HEK293 (cell line): ENCODE measurements around the gene HEATR3.

Source experiments
- CTCF ChIA-PET: fragments of 350-600 bp; formaldehyde crosslinking; extraction: SDS; loops from one replicate; lab custom pipeline; 2021; ENCODE audit warnings: antibody characterized with exemption; lab: Yijun Ruan, JAX
- POLR2A ChIA-PET: fragments of 300-600 bp; formaldehyde crosslinking; extraction: SDS; loops from one replicate; lab custom pipeline; 2020; ENCODE audit warnings: antibody characterized with exemption, inconsistent platforms; lab: Yijun Ruan, JAX
- H3K27ac ChIP-seq: fragments of 200-500 bp; sonication (Bioruptor generic); 2 replicates; pipeline ENCODE4 v1.5.1; 2014; ENCODE audit warnings: low read depth, low read length, control low read depth, inconsistent platforms; ENCODE audit errors: extremely low read depth
- H3K36me3 ChIP-seq, 2 experiments: fragments of 200-500 bp in 1 of 2; sonication (Bioruptor generic) in 1 of 2; 1 replicate in 1 of 2; 2 replicates in 1 of 2; pipeline ENCODE4 v1.5.1; 2014 to 2017; ENCODE audit warnings: inconsistent platforms in 2 of 2, low read length in 2 of 2; ENCODE audit not compliant: control insufficient read depth in 2 of 2, insufficient read depth in 1 of 2
- H3K4me1 ChIP-seq: fragments of 200-500 bp; sonication (Bioruptor generic); 2 replicates; pipeline ENCODE4 v1.5.1; 2014; ENCODE audit warnings: mild to moderate bottlenecking, low read length, inconsistent platforms; ENCODE audit not compliant: control insufficient read depth, insufficient read depth
- H3K4me3 ChIP-seq: 2 replicates; pipeline ENCODE4 v1.5.1; 2011; ENCODE audit warnings: low read depth, mild to moderate bottlenecking, control low read depth, low read length, moderate library complexity
- H3K9me3 ChIP-seq: fragments of 200-500 bp; sonication (Bioruptor generic); 2 replicates; pipeline ENCODE4 v1.5.1; 2014; ENCODE audit warnings: low read depth, low read length, inconsistent platforms; ENCODE audit not compliant: control insufficient read depth, insufficient read depth
- BCL11A ChIP-seq: fragments of 450-650 bp; formaldehyde crosslinking; IDR thresholded peaks from 2 replicates; pipeline ENCODE4 v1.5.1; 2016; ENCODE audit warnings: low read depth, missing biosample characterization, missing genetic modification characterization
- ELK4 ChIP-seq: IDR thresholded peaks from 2 replicates; pipeline ENCODE4 v1.6.1; 2011; ENCODE audit warnings: mild to moderate bottlenecking, low read depth, low read length, borderline replicate concordance
- HOXA7 ChIP-seq: sonication (generic); formaldehyde crosslinking; IDR thresholded peaks from 2 replicates; pipeline ENCODE4 v1.8.1; 2022; ENCODE audit warnings: missing genetic modification reagents, borderline replicate concordance
- HOXD13 ChIP-seq: sonication (generic); formaldehyde crosslinking; IDR thresholded peaks from 2 replicates; pipeline ENCODE4 v1.8.0; 2022; ENCODE audit warnings: missing genetic modification reagents, borderline replicate concordance
- INSM2 ChIP-seq: fragments of 450-650 bp; formaldehyde crosslinking; IDR thresholded peaks from 2 replicates; pipeline ENCODE4 v1.5.1; 2016; ENCODE audit warnings: missing biosample characterization, missing genetic modification characterization
- MYNN ChIP-seq: fragments of 450-650 bp; formaldehyde crosslinking; IDR thresholded peaks from 2 replicates; pipeline ENCODE4 v1.5.1; 2016; ENCODE audit warnings: missing biosample characterization, missing genetic modification characterization, borderline replicate concordance
- REPIN1 ChIP-seq: fragments of 450-650 bp; formaldehyde crosslinking; IDR thresholded peaks from 2 replicates; pipeline ENCODE4 v1.5.1; 2017; ENCODE audit warnings: missing biosample characterization, missing genetic modification characterization, low read depth
- SP2 ChIP-seq: fragments of 450-650 bp; formaldehyde crosslinking; IDR thresholded peaks from 2 replicates; pipeline ENCODE4 v1.5.1; 2016; ENCODE audit warnings: missing biosample characterization, missing genetic modification characterization
- SP7 ChIP-seq: fragments of 450-650 bp; formaldehyde crosslinking; IDR thresholded peaks from 2 replicates; pipeline ENCODE4 v1.5.1; 2016; ENCODE audit warnings: missing biosample characterization, missing genetic modification characterization
- YY1 ChIP-seq: fragments of 450-650 bp; formaldehyde crosslinking; IDR thresholded peaks from 2 replicates; pipeline ENCODE4 v1.5.1; 2018; ENCODE audit warnings: missing biosample characterization, missing genetic modification characterization
- YY2 ChIP-seq: fragments of 450-650 bp; formaldehyde crosslinking; IDR thresholded peaks from 2 replicates; pipeline ENCODE4 v1.5.1; 2016; ENCODE audit warnings: missing biosample characterization, missing genetic modification characterization
- ZBTB17 ChIP-seq: fragments of 450-650 bp; formaldehyde crosslinking; IDR thresholded peaks from 2 replicates; pipeline ENCODE4 v1.5.1; 2016; ENCODE audit warnings: missing biosample characterization, missing genetic modification characterization
- ZBTB7A ChIP-seq: fragments of 450-650 bp; formaldehyde crosslinking; IDR thresholded peaks from 2 replicates; pipeline ENCODE4 v1.5.1; 2016; ENCODE audit warnings: low read depth, missing biosample characterization, missing genetic modification characterization
- ZFP3 ChIP-seq: fragments of 450-650 bp; formaldehyde crosslinking; IDR thresholded peaks from 2 replicates; pipeline ENCODE4 v1.5.1; 2016; ENCODE audit warnings: low read depth, missing biosample characterization, missing genetic modification characterization
- ZFP69B ChIP-seq: fragments of 450-650 bp; formaldehyde crosslinking; IDR thresholded peaks from 2 replicates; pipeline ENCODE4 v1.5.1; 2016; ENCODE audit warnings: missing biosample characterization, missing genetic modification characterization
- ZNF133 ChIP-seq: fragments of 450-650 bp; formaldehyde crosslinking; IDR thresholded peaks from 2 replicates; pipeline ENCODE4 v1.5.1; 2016; ENCODE audit warnings: missing biosample characterization, missing genetic modification characterization
- ZNF155 ChIP-seq: fragments of 450-650 bp; formaldehyde crosslinking; IDR thresholded peaks from 2 replicates; pipeline ENCODE4 v1.5.1; 2016; ENCODE audit warnings: missing biosample characterization, missing genetic modification characterization
- ZNF202 ChIP-seq: fragments of 450-650 bp; formaldehyde crosslinking; IDR thresholded peaks from 2 replicates; pipeline ENCODE4 v1.5.1; 2016; ENCODE audit warnings: missing biosample characterization, missing genetic modification characterization, borderline replicate concordance
- ZNF214 ChIP-seq: fragments of 450-650 bp; formaldehyde crosslinking; IDR thresholded peaks from 2 replicates; pipeline ENCODE4 v1.5.1; 2017; ENCODE audit warnings: missing biosample characterization, mild to moderate bottlenecking, missing genetic modification characterization, borderline replicate concordance
- ZNF223 ChIP-seq: fragments of 450-650 bp; formaldehyde crosslinking; IDR thresholded peaks from 2 replicates; pipeline ENCODE4 v1.5.1; 2016; ENCODE audit warnings: missing biosample characterization, missing genetic modification characterization
- ZNF274 ChIP-seq, 2 experiments: fragments of 200-500 bp in 1 of 2; fragments of 450-650 bp in 1 of 2; sonication (Bioruptor generic) in 1 of 2; formaldehyde crosslinking in 1 of 2; IDR thresholded peaks; 2 replicates each; pipeline versions ENCODE4 v1.5.1 to v1.6.1; 2014 to 2016; ENCODE audit warnings: borderline replicate concordance in 1 of 2, inconsistent platforms in 1 of 2, low read length in 1 of 2, missing biosample characterization in 1 of 2, missing genetic modification characterization in 1 of 2
- ZNF341 ChIP-seq: fragments of 450-650 bp; formaldehyde crosslinking; IDR thresholded peaks from 2 replicates; pipeline ENCODE4; 2016; ENCODE audit warnings: low read depth, missing biosample characterization, missing genetic modification characterization
- ZNF366 ChIP-seq: fragments of 450-650 bp; formaldehyde crosslinking; conservative IDR thresholded peaks from 2 replicates; pipeline ENCODE4 v1.5.1; 2016; ENCODE audit warnings: missing biosample characterization, missing genetic modification characterization
- ZNF416 ChIP-seq: fragments of 450-650 bp; formaldehyde crosslinking; IDR thresholded peaks from 2 replicates; pipeline ENCODE4 v1.5.1; 2016; ENCODE audit warnings: missing biosample characterization, missing genetic modification characterization
- ZNF558 ChIP-seq: fragments of 450-650 bp; formaldehyde crosslinking; IDR thresholded peaks from 2 replicates; pipeline ENCODE4 v1.5.1; 2016; ENCODE audit warnings: missing biosample characterization, missing genetic modification characterization
- ZNF600 ChIP-seq: fragments of 450-650 bp; formaldehyde crosslinking; IDR thresholded peaks from 2 replicates; pipeline ENCODE4 v1.5.1; 2016; ENCODE audit warnings: missing biosample characterization, missing genetic modification characterization
- ZNF623 ChIP-seq: fragments of 450-650 bp; formaldehyde crosslinking; IDR thresholded peaks from 2 replicates; pipeline ENCODE4 v1.5.1; 2016; ENCODE audit warnings: missing biosample characterization, missing genetic modification characterization
- ZNF626 ChIP-seq: fragments of 450-650 bp; sonication (Bioruptor Pico); formaldehyde crosslinking; IDR thresholded peaks from 2 replicates; pipeline ENCODE4 v1.5.1; 2018; ENCODE audit warnings: missing biosample characterization, missing genetic modification characterization, inconsistent platforms
- ZNF639 ChIP-seq: fragments of 450-650 bp; formaldehyde crosslinking; IDR thresholded peaks from 2 replicates; pipeline ENCODE4 v1.5.1; 2016; ENCODE audit warnings: missing biosample characterization, missing genetic modification characterization

The HEATR3 gene

DNA sequence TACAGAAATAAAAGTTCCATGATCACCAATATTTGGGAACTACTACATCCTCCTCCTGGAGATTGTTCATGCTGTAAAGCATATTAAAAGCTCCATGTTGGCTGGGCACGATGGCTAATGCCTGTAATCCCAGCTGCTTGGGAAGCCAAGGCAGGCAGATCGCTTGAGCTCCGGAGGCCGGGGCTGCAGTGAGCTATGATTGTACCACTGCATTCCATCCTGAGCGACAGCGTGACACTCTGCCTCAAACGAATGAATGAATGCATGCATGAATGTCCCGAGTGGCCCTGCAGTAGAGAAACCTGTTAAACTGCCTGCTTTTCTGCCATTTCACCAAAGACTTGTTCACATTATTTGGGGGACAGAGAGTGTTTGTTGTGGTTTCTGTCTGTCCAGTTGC lies 25.8 kb upstream of the HEATR3 start:
- ChIA-PET CTCF (interaction anchor here (0.5 to 1.1 kb wide), 2 partner anchors 9 to 632 kb away, joined by 3 read pairs; no protein-coding TSS in a partner anchor), POLR2A (interaction anchor here (0.6 kb wide), 1 partner anchor 26 kb away, joined by 3 read pairs; no protein-coding TSS in a partner anchor)
- no peak overlapping the region for H3K4me3 ChIP-seq

GRCh38 chr16:50040710-50041109 lies 25.1 kb upstream of the HEATR3 start:
- ChIA-PET POLR2A (no interaction called here), CTCF (interaction anchor here (1.1 to 1.4 kb wide), 2 partner anchors 16 to 631 kb away, joined by 3 to 4 read pairs; partner anchors contain the start of gene CNEP1R1)
- no peak overlapping the region for H3K4me3 ChIP-seq

More for the DNA sequence above, 25.8 kb upstream of the HEATR3 start:
- TF ChIP-seq ZNF558 (tag by site-specific recombination) (no peak), SP7 (tag by site-specific recombination) (no peak), YY1 (tag by site-specific recombination) (no peak), ZNF623 (tag by site-specific recombination) (no peak), ZFP3 (tag by site-specific recombination) (no peak), SP2 (tag by site-specific recombination) (no peak), ZNF202 (no peak), BCL11A (tag by site-specific recombination) (no peak), ZBTB7A (tag by site-specific recombination) (no peak), YY2 (no peak)
- H3K4me1 ChIP-seq, result no peaks in the 10 kb centered on the region
- H3K9me3 ChIP-seq, result no peaks in the 10 kb centered on the region
- H3K36me3 ChIP-seq, result peaks cover 1 to 20% of the 10 kb centered on the region in 2 experiments; a peak in 2 of 3 replicates
- H3K27ac ChIP-seq, result no peak overlapping the region

DNA sequence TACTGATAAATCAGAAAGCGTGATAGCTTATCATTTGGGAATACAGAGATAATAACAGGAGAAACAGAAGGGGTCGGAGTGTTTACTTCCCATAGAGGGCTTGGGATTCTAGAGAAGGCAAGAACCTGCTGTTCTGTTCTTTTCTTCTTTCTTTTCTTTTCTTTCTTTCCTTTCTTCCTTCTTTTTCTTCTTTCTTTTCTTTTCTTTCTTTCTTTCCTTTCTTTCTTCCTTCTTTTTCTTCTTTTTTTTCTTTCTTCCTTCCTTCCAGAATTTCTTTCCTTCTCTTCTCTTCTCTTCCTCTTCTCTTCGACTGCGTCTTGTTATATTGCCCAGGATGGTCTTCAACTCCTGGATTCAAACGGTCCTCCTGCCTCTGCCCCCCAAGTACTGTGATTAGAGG lies 22.4 kb upstream of the HEATR3 start:
- Histone ChIP-seq H3K36me3 (no peaks in the 10 kb centered on the region), H3K9me3 (no peaks in the 10 kb centered on the region)
- CTCF ChIA-PET, result interaction anchor here (1.8 kb wide), 1 partner anchor 18 kb away, joined by 7 read pairs; the partner anchor contains the start of gene CNEP1R1
- TF ChIP-seq ZNF639 (tag by site-specific recombination) (no peak), HOXA7 (CRISPR knock-in tag) (no peak), ZNF133 (no peak), ZNF341 (tag by site-specific recombination) (no peak), ZNF366 (peak; percentile 55; the same call in 1 of the 2 replicates), ZNF416 (tag by site-specific recombination) (no peak), INSM2 (tag by site-specific recombination) (no peak), ZNF626 (tag by site-specific recombination) (no peak)
- TF ChIP-seq, all 188 proteins: peak for 1
- POLR2A ChIA-PET, result no interaction called here
- Histone ChIP-seq H3K27ac (no peak overlapping the region), H3K4me3 (no peak overlapping the region), H3K4me1 (no peaks in the 10 kb centered on the region)

More at GRCh38 chr16:50040710-50041109, 25.1 kb upstream of the HEATR3 start:
- H3K36me3 ChIP-seq, result peaks cover 0 to 13% of the 10 kb centered on the region in 2 experiments; a peak in 1 of 3 replicates
- H3K9me3 ChIP-seq, result no peaks in the 10 kb centered on the region
- H3K27ac ChIP-seq, result no peak overlapping the region
- no peaks in the 10 kb centered on the region for H3K4me1 ChIP-seq
- TF ChIP-seq ZFP69B (no peak), REPIN1 (tag by site-specific recombination) (no peak), ZNF223 (tag by site-specific recombination) (no peak), HOXD13 (no peak), ZNF274 (IDR thresholded peaks at IDR 0.05; ENCODE audit: low read length) (no peak), ZNF274 (tag by site-specific recombination; IDR thresholded peaks at IDR 0.05; ENCODE audit: borderline replicate concordance) (no peak), ZNF155 (tag by site-specific recombination) (no peak), BCL11A (tag by site-specific recombination) (no peak), MYNN (tag by site-specific recombination) (no peak), ZNF600 (tag by site-specific recombination) (no peak), ZNF214 (tag by site-specific recombination) (no peak), ELK4 (no peak), ZBTB17 (tag by site-specific recombination) (no peak)
